ENCODE data around the gene R3HDM2.

Gene R3HDM2

DNA sequence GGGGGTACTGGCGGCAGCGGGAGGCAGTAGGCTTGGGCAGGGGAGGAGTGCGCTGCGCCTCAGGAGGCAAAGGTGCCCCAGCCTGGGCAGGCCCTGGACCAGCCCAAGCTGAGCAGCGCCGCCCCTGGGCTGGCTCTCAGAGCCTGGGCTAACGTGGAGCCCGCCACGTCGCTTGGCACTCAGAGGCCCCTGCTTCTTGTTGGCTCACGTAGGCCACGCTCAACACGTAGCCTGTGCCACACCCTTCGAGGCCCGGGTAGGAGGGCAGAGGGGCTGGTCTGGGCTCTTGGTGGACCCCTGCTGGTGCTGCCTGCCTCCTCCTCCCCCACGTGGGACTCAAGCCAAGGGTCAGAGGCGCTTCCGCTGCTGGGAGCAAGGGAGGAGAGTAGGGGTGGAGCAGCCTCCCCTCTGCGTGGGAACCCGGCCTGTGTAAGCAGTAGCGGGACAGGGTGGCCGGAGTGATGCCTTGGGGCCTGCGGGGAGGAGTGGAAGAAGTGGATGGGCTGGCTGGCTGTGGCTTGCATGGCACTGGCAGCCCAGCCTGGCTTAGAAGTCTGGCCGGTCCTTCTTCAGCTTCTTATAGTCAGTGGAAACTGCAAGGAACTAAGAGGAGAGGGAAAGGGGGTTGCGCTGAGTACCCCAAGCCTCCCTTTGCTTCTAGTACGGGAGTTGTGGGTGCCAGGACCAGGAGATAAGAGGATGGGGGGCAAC lies 195.7 kb downstream of the R3HDM2 start:
- H3K4me3 ChIP-seq (ENCODE audit: control insufficient read depth, low read depth, low read length): no peak overlapping the region
- no peak for DNase-seq (ENCODE audit: low read depth)
- TF ChIP-seq, protein P1, sequence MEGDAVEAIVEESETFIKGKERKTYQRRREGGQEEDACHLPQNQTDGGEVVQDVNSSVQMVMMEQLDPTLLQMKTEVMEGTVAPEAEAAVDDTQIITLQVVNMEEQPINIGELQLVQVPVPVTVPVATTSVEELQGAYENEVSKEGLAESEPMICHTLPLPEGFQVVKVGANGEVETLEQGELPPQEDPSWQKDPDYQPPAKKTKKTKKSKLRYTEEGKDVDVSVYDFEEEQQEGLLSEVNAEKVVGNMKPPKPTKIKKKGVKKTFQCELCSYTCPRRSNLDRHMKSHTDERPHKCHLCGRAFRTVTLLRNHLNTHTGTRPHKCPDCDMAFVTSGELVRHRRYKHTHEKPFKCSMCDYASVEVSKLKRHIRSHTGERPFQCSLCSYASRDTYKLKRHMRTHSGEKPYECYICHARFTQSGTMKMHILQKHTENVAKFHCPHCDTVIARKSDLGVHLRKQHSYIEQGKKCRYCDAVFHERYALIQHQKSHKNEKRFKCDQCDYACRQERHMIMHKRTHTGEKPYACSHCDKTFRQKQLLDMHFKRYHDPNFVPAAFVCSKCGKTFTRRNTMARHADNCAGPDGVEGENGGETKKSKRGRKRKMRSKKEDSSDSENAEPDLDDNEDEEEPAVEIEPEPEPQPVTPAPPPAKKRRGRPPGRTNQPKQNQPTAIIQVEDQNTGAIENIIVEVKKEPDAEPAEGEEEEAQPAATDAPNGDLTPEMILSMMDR (IDR thresholded peaks at IDR 0.05; ENCODE audit: control insufficient read depth, insufficient read depth, low read depth, low read length, missing control alignments): no peak

DNA sequence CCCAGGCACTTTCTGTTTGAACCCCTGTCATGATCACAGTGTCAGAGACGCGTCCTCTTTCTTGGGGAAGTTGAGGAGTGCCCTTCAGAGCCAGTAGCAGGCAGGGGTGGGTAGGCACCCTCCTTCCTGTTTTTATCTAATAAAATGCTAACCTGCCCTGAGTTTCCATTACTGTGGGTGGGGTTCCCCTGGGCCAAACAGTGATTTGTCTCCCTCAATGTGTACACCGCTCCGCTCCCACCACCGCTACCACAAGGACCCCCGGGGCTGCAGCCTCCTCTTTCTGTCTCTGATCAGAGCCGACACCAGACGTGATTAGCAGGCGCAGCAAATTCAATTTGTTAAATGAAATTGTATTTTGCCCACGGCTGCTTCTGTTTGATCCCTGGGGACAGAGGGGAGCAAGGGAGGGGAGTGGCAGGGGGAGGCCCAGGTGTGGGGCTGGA lies 196.2 kb downstream of the R3HDM2 start:
- TF ChIP-seq, protein P1 (IDR thresholded peaks at IDR 0.05; ENCODE audit: control insufficient read depth, insufficient read depth, low read depth, low read length, missing control alignments): no peak
- DNase-seq (ENCODE audit: low read depth): no peak
- H3K4me3 ChIP-seq (ENCODE audit: control insufficient read depth, low read depth, low read length): no peak overlapping the region

DNA sequence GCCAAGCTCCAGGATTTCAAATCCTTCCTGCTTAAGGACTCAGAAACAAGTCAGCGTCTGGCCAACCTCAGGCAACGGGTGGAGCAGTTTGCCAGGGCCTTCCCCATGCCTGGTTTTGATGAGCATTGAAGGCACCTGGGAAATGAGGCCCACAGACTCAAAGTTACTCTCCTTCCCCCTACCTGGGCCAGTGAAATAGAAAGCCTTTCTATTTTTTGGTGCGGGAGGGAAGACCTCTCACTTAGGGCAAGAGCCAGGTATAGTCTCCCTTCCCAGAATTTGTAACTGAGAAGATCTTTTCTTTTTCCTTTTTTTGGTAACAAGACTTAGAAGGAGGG lies 196.6 kb downstream of the R3HDM2 start:
- peak; percentile 34 for DNase-seq (ENCODE audit: low read depth)
- TF ChIP-seq, protein P1 (IDR thresholded peaks at IDR 0.05; ENCODE audit: control insufficient read depth, insufficient read depth, low read depth, low read length, missing control alignments): no peak
- H3K4me3 ChIP-seq (ENCODE audit: control insufficient read depth, low read depth, low read length): no peak overlapping the region

DNA sequence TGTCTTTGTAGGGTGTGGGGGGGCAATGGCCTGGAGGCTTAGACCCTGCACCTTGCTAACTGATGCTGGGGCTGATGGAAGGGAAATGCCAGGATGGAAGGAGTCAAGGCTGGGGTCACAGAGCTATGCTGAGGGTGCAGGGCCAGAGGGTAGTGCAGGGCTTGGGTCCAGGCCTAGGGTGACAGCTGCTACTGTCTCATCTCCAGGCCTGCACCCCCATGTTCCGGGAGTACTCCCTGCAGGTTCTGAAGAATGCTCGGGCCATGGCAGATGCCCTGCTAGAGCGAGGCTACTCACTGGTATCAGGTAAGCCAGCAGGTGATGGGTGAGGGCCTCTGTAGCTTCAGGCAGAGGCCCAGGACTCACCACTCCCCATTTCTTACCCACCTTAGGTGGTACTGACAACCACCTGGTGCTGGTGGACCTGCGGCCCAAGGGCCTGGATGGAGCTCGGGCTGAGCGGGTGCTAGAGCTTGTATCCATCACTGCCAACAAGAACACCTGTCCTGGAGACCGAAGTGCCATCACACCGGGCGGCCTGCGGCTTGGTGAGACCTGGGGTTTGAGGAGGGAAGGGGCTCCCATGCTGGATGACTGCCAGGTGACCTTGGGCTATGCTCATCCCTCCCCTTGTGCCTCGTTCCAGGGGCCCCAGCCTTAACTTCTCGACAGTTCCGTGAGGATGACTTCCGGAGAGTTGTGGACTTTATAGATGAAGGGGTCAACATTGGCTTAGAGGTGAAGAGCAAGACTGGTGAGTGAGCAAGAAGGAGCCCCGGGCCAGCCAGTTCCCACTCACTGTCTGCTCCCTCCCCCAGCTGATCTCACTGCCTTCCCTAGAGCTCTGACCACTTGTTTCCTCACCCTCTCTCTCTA lies 197.2 kb downstream of the R3HDM2 start:
- H3K4me3 ChIP-seq (ENCODE audit: control insufficient read depth, low read depth, low read length): no peak overlapping the region
- no peak for DNase-seq (ENCODE audit: low read depth)
- TF ChIP-seq, protein P1 (IDR thresholded peaks at IDR 0.05; ENCODE audit: control insufficient read depth, insufficient read depth, low read depth, low read length, missing control alignments): no peak

DNA sequence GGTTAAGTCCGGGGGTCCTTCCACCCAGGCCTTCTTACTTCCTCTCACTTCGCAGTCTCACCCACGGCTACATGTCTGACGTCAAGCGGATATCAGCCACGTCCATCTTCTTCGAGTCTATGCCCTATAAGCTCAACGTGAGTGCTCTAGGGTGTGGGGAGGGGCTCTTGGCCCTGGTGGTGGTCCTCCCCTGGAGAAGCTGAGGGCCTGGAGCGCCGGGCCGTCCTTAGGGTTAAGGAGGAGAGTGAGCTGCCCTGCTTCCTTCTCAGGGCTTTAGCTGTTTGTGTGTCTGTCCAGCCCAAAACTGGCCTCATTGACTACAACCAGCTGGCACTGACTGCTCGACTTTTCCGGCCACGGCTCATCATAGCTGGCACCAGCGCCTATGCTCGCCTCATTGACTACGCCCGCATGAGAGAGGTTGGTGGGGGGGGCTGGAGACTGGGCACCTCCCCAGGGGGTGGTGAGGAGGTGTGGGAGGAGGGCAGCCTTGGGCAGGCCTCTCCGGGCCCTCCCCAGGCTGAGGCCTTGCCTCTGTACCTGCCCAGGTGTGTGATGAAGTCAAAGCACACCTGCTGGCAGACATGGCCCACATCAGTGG lies 198.6 kb downstream of the R3HDM2 start:
- no peak for DNase-seq (ENCODE audit: low read depth)
- TF ChIP-seq, protein P1 (IDR thresholded peaks at IDR 0.05; ENCODE audit: control insufficient read depth, insufficient read depth, low read depth, low read length, missing control alignments): no peak
- no peak overlapping the region for H3K4me3 ChIP-seq (ENCODE audit: control insufficient read depth, low read depth, low read length)

DNA sequence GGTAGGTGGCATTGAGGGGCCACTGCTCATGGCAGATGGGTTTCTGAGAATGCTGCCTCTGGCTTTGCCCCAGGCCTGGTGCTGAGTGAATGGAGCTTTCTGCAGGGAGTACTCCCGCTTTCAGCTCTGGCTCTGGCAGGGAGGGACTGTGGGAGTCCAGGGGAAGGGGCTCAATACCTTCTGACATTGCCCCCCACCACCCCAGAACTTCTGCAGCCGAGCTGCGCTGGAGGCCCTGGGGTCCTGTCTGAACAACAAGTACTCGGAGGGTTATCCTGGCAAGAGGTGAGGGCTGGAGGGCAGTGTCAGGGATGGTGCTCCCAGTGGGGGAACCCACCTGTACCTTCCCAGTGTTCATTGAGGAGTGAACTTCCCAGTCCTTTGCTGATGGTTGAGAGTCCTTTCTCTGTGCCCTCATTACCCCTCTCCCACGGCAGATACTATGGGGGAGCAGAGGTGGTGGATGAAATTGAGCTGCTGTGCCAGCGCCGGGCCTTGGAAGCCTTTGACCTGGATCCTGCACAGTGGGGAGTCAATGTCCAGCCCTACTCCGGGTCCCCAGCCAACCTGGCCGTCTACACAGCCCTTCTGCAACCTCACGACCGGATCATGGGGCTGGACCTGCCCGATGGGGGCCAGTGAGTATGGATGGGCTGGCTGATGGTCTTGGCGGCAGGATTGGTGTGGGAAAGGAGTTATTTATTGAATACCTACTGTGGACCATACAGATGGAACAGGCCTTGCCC lies 199.4 kb downstream of the R3HDM2 start:
- peak overlapping the region; percentile 67 for H3K4me3 ChIP-seq (ENCODE audit: control insufficient read depth, low read depth, low read length)
- DNase-seq (ENCODE audit: low read depth): no peak
- TF ChIP-seq, protein P1 (IDR thresholded peaks at IDR 0.05; ENCODE audit: control insufficient read depth, insufficient read depth, low read depth, low read length, missing control alignments): no peak
